PC-9 (cell line): ENCODE measurements around the gene P4HA1.
"Not testable (repeated sequence)": the region's sequence is repeated elsewhere in the genome, so short reads cannot be mapped to it uniquely, and the experiment has no call there.

Experiments
- CTCF ChIP-seq: fragments of 200-600 bp; sonication (generic); conservative IDR thresholded peaks from 2 replicates; pipeline ENCODE4 v1.6.1; 2017; ENCODE audit warnings: mixed run types, antibody characterized with exemption, mild to moderate bottlenecking, moderate library complexity
- EZH2 ChIP-seq: fragments of 200-600 bp; sonication (generic); IDR thresholded peaks from 2 replicates; pipeline ENCODE4 v1.8.0; 2017; ENCODE audit warnings: antibody characterized with exemption, low read depth

- not testable (repeated sequence) for TF ChIP-seq CTCF, EZH2
Measured at GRCh38 chr10:73023455-73024070, 73.1 kb downstream of the P4HA1 start.
